ENCODE data around the gene PIK3R1.

GRCh38 chr5:68273717-68274409, 58.3 kb downstream of the PIK3R1 start:
- no peak for TF ChIP-seq POLR2A (IDR thresholded peaks at IDR 0.05)
- TF ChIP-seq, protein P1, sequence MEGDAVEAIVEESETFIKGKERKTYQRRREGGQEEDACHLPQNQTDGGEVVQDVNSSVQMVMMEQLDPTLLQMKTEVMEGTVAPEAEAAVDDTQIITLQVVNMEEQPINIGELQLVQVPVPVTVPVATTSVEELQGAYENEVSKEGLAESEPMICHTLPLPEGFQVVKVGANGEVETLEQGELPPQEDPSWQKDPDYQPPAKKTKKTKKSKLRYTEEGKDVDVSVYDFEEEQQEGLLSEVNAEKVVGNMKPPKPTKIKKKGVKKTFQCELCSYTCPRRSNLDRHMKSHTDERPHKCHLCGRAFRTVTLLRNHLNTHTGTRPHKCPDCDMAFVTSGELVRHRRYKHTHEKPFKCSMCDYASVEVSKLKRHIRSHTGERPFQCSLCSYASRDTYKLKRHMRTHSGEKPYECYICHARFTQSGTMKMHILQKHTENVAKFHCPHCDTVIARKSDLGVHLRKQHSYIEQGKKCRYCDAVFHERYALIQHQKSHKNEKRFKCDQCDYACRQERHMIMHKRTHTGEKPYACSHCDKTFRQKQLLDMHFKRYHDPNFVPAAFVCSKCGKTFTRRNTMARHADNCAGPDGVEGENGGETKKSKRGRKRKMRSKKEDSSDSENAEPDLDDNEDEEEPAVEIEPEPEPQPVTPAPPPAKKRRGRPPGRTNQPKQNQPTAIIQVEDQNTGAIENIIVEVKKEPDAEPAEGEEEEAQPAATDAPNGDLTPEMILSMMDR (IDR thresholded peaks at IDR 0.05), result no peak
